ENCODE data around the gene UBAC2. TPM values are rescaled to one million over a fixed set of nuclear protein-coding genes. Genes with fewer than 3 reads are reported as not detected.

The UBAC2 gene
- total RNA-seq, 1 experiment from 2014 or later = 103 TPM

- POLR2A ChIA-PET = no interaction called here
- intact Hi-C loops (cut with micrococcal nuclease; ENCODE audit: unreplicated experiment) = loop anchor here (10.0 kb wide), 1 partner anchor 135 kb away; no protein-coding TSS in a partner anchor
- no peaks in the 10 kb centered on the region for H3K9me3 ChIP-seq
- Mint-ChIP-seq H3K36me3 (ENCODE audit: insufficient read depth, unreplicated experiment) (peaks cover 24% of the 10 kb centered on the region), H3K27me3 (ENCODE audit: insufficient read depth, unreplicated experiment) (no peaks in the 10 kb centered on the region), H3K27ac (ENCODE audit: unreplicated experiment) (no peak overlapping the region), H3K4me1 (ENCODE audit: low read depth, unreplicated experiment) (peaks cover 24% of the 10 kb centered on the region), H3K4me3 (ENCODE audit: unreplicated experiment) (no peak overlapping the region), H3K9me3 (ENCODE audit: unreplicated experiment) (no peaks in the 10 kb centered on the region)
- no peaks in the 10 kb centered on the region for H3K4me1 ChIP-seq
- no peak overlapping the region for H3K4me3 ChIP-seq (ENCODE audit: low read depth, low read length)
- no TSS peak for BruUV-seq (replicated peaks)
- H3K36me3 ChIP-seq (ENCODE audit: control insufficient read depth, insufficient read depth, low read length) = no peaks in the 10 kb centered on the region; the same call in 1 of the 2 replicates
- CTCF ChIA-PET = no interaction called here
- no peak for TF ChIP-seq CTCF (IDR thresholded peaks at IDR 0.05; ENCODE audit: insufficient read depth in 1 of 2, low read depth in 1 of 2, low read length in 1 of 2, severe bottlenecking in 1 of 2, unreplicated experiment in 1 of 2)
- no peak for DNase-seq
- no peaks in the 10 kb centered on the region for H3K27me3 ChIP-seq (replicated peaks; ENCODE audit: control insufficient read depth, insufficient read depth, low read length)
Observed at GRCh38 chr13:99299256-99299919, 98.7 kb downstream of the UBAC2 start.

GRCh38 chr13:99299920-99300341, 99.3 kb downstream of the UBAC2 start:
- intact Hi-C loops (cut with micrococcal nuclease; ENCODE audit: unreplicated experiment) = loop anchor here (10.0 kb wide), 1 partner anchor 135 kb away; no protein-coding TSS in a partner anchor

More at GRCh38 chr13:99299920-99300341, 99.3 kb downstream of the UBAC2 start:
- Histone ChIP-seq H3K9me3 (no peaks in the 10 kb centered on the region), H3K36me3 (ENCODE audit: control insufficient read depth, insufficient read depth, low read length) (no peaks in the 10 kb centered on the region; the same call in 1 of the 2 replicates), H3K4me3 (ENCODE audit: low read depth, low read length) (no peak overlapping the region), H3K4me1 (no peaks in the 10 kb centered on the region), H3K27me3 (replicated peaks; ENCODE audit: control insufficient read depth, insufficient read depth, low read length) (no peaks in the 10 kb centered on the region)
- Mint-ChIP-seq H3K4me1 (ENCODE audit: low read depth, unreplicated experiment) (peaks cover 24% of the 10 kb centered on the region), H3K36me3 (ENCODE audit: insufficient read depth, unreplicated experiment) (peaks cover 30% of the 10 kb centered on the region), H3K9me3 (ENCODE audit: unreplicated experiment) (no peaks in the 10 kb centered on the region), H3K27me3 (ENCODE audit: insufficient read depth, unreplicated experiment) (no peaks in the 10 kb centered on the region), H3K27ac (ENCODE audit: unreplicated experiment) (peak overlapping the region; percentile 23), H3K4me3 (ENCODE audit: unreplicated experiment) (no peak overlapping the region)
- CTCF ChIA-PET = interaction anchor here (0.6 kb wide), 1 partner anchor 583 kb away, joined by 3 read pairs; no protein-coding TSS in a partner anchor
- BruUV-seq (replicated peaks) = no TSS peak
- DNase-seq = no peak
- POLR2A ChIA-PET = no interaction called here
- no peak for TF ChIP-seq CTCF (IDR thresholded peaks at IDR 0.05; ENCODE audit: insufficient read depth in 1 of 2, low read depth in 1 of 2, low read length in 1 of 2, severe bottlenecking in 1 of 2, unreplicated experiment in 1 of 2)
